Endodermal cell (in vitro differentiated cells): Measurements from ENCODE around the gene SLC22A31. TPM values are rescaled to one million over a fixed set of nuclear protein-coding genes. Genes with fewer than 3 reads are reported as not detected.

Source experiments
- DNase-seq: peaks from one replicate; pipeline ENCODE4 v3.0.0-alpha.2; 2017
- H3K27ac ChIP-seq: 2 replicates; pipeline ENCODE4 v1.5.1; 2013; ENCODE audit warnings: mild to moderate bottlenecking, low read depth, low read length, moderate library complexity
- H3K27me3 ChIP-seq: 2 replicates; pipeline ENCODE4 v1.6.1; 2013; ENCODE audit warnings: mild to moderate bottlenecking, low read length, moderate library complexity; ENCODE audit not compliant: insufficient read depth, control insufficient read depth, poor library complexity, severe bottlenecking
- H3K36me3 ChIP-seq: 2 replicates; pipeline ENCODE4 v1.7.0; 2013; ENCODE audit warnings: mild to moderate bottlenecking, low read length, moderate library complexity; ENCODE audit not compliant: control insufficient read depth, insufficient read depth
- H3K4me1 ChIP-seq: one replicate; pipeline ENCODE4 v1.7.0; 2013; ENCODE audit warnings: low read length; ENCODE audit not compliant: control insufficient read depth, insufficient read depth
- H3K4me3 ChIP-seq: 2 replicates; pipeline ENCODE4 v1.5.1; 2013; ENCODE audit warnings: mild to moderate bottlenecking, low read length, moderate library complexity
- H3K9ac ChIP-seq: 2 replicates; pipeline ENCODE4 v1.6.1; 2013; ENCODE audit warnings: mild to moderate bottlenecking, low read length, moderate library complexity; ENCODE audit not compliant: poor library complexity, severe bottlenecking; ENCODE audit errors: extremely low read depth
- H3K9me3 ChIP-seq: 2 replicates; pipeline ENCODE4 v1.6.1; 2013; ENCODE audit warnings: mild to moderate bottlenecking, low read length, moderate library complexity; ENCODE audit not compliant: control insufficient read depth
- H3K27ac Mint-ChIP-seq: 2 replicates; pipeline ENCODE4 v1.8.0; 2020; ENCODE audit warnings: mixed read lengths
- H3K27me3 Mint-ChIP-seq: 2 replicates; pipeline ENCODE4 v1.8.0; 2021; ENCODE audit warnings: mild to moderate bottlenecking, mixed read lengths; ENCODE audit not compliant: insufficient read depth
- H3K36me3 Mint-ChIP-seq: 2 replicates; pipeline ENCODE4 v1.8.0; 2020; ENCODE audit warnings: low read depth, mixed read lengths
- H3K4me1 Mint-ChIP-seq: 2 replicates; pipeline ENCODE4 v1.8.0; 2020; ENCODE audit warnings: mixed read lengths
- H3K4me3 Mint-ChIP-seq: 2 replicates; pipeline ENCODE4 v1.8.0; 2020; ENCODE audit warnings: mild to moderate bottlenecking, moderate library complexity, mixed read lengths
- H3K9me3 Mint-ChIP-seq: 2 replicates; pipeline ENCODE4 v1.8.0; 2020; ENCODE audit warnings: mild to moderate bottlenecking, mixed read lengths
- WGBS, 2 experiments: methylation state at CpG; one replicate each; pipeline versions ENCODE4 v1.1.5 to v1.1.7; 2013; ENCODE audit warnings: missing lambda C conversion rate in 2 of 2, mixed read lengths in 1 of 2; ENCODE audit not compliant: insufficient coverage in 1 of 2, insufficient read length in 1 of 2; 5-methylcytosine and 5-hydroxymethylcytosine counted together
- total RNA-seq, 2 donors: library from RNA; stranded (reverse); fragmentation: NEBNext Ultra II Directional in 1 of 2; extraction: Animal tissue kit (Norgen Biotek cat#: 25700) in 1 of 2; gene quantifications; 2 replicates in 1 of 2; 3 replicates in 1 of 2; pipeline ENCODE4 v1.2.1, GENCODE V29; 2021
- TF ChIP-seq, protein P1 (sequence below): fragments of 200-600 bp; sonication (generic); conservative IDR thresholded peaks from 2 replicates; pipeline ENCODE4 v1.5.0; 2021; ENCODE audit warnings: antibody characterized with exemption, mild to moderate bottlenecking

SLC22A31 gene
- total RNA-seq, 2 donors from 2014 or later = 9.7 to 33.9 TPM

DNA sequence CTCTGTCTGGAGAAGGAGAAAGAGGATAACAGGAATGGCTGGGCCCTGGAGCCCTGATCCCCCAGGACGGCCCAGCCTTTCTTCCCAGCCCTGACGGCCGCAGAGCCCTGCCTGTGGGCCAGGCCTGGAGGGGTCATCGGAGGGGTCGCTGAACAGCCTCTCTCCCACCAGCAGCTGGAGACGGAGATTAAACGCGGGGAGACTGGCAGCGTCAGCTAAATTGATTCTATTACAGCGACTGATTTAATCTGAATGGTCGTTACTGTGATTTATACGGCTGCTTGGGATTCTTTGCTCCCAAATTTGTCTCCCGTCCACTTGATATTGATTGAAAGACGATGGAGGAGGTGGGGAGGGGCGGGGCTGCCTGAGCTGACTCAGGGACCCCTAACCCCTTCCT is 35.9 kb downstream of the SLC22A31 start:
- TF ChIP-seq, protein P1, sequence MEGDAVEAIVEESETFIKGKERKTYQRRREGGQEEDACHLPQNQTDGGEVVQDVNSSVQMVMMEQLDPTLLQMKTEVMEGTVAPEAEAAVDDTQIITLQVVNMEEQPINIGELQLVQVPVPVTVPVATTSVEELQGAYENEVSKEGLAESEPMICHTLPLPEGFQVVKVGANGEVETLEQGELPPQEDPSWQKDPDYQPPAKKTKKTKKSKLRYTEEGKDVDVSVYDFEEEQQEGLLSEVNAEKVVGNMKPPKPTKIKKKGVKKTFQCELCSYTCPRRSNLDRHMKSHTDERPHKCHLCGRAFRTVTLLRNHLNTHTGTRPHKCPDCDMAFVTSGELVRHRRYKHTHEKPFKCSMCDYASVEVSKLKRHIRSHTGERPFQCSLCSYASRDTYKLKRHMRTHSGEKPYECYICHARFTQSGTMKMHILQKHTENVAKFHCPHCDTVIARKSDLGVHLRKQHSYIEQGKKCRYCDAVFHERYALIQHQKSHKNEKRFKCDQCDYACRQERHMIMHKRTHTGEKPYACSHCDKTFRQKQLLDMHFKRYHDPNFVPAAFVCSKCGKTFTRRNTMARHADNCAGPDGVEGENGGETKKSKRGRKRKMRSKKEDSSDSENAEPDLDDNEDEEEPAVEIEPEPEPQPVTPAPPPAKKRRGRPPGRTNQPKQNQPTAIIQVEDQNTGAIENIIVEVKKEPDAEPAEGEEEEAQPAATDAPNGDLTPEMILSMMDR = no peak
- Mint-ChIP-seq H3K4me3 (no peak overlapping the region), H3K27ac (no peak overlapping the region), H3K4me1 (no peaks in the 10 kb centered on the region), H3K27me3 (peaks cover 3% of the 10 kb centered on the region), H3K9me3 (no peaks in the 10 kb centered on the region), H3K36me3 (no peaks in the 10 kb centered on the region)
- Histone ChIP-seq H3K9ac (no peak overlapping the region), H3K4me3 (no peak overlapping the region), H3K27me3 (peaks cover 3% of the 10 kb centered on the region), H3K36me3 (no peaks in the 10 kb centered on the region), H3K9me3 (no peaks in the 10 kb centered on the region), H3K4me1 (no peaks in the 10 kb centered on the region), H3K27ac (no peak overlapping the region)
- no peak for DNase-seq
- WGBS, 2 experiments = 80 to 87% methylated on average over 15 of the region's 15 CpGs

- TF ChIP-seq, protein P1 = no peak
- WGBS, 2 experiments = 90 to 94% methylated on average over 5 to 9 of the region's 9 CpGs
- H3K4me3 ChIP-seq = no peak overlapping the region
- H3K36me3 ChIP-seq = no peaks in the 10 kb centered on the region
- no peak overlapping the region for H3K9ac ChIP-seq
- H3K9me3 ChIP-seq = no peaks in the 10 kb centered on the region
- no peaks in the 10 kb centered on the region for H3K9me3 Mint-ChIP-seq
- no peaks in the 10 kb centered on the region for H3K27me3 ChIP-seq
- no peak for DNase-seq
- no peaks in the 10 kb centered on the region for H3K27me3 Mint-ChIP-seq
- H3K27ac Mint-ChIP-seq = no peak overlapping the region
- no peaks in the 10 kb centered on the region for H3K4me1 Mint-ChIP-seq
- no peaks in the 10 kb centered on the region for H3K36me3 Mint-ChIP-seq
- H3K4me1 ChIP-seq = no peaks in the 10 kb centered on the region
- H3K4me3 Mint-ChIP-seq = no peak overlapping the region
- H3K27ac ChIP-seq = no peak overlapping the region
These were observed 37.0 kb downstream of the SLC22A31 start for GRCh38 chr16:89163297-89163696.

- Mint-ChIP-seq H3K27ac (no peak overlapping the region), H3K4me1 (no peaks in the 10 kb centered on the region), H3K4me3 (no peak overlapping the region), H3K36me3 (no peaks in the 10 kb centered on the region), H3K27me3 (no peaks in the 10 kb centered on the region), H3K9me3 (no peaks in the 10 kb centered on the region)
- Histone ChIP-seq H3K36me3 (no peaks in the 10 kb centered on the region), H3K27me3 (no peaks in the 10 kb centered on the region), H3K4me1 (no peaks in the 10 kb centered on the region), H3K4me3 (no peak overlapping the region), H3K27ac (no peak overlapping the region), H3K9me3 (no peaks in the 10 kb centered on the region), H3K9ac (no peak overlapping the region)
- 93 to 94% methylated on average over 31 to 40 of the region's 40 CpGs for WGBS, 2 experiments
- TF ChIP-seq, protein P1 = no peak
- DNase-seq = no peak
These were observed 38.3 kb downstream of the SLC22A31 start for GRCh38 chr16:89161763-89162713.
